Measurements from ENCODE around the gene WDFY3.

DNA sequence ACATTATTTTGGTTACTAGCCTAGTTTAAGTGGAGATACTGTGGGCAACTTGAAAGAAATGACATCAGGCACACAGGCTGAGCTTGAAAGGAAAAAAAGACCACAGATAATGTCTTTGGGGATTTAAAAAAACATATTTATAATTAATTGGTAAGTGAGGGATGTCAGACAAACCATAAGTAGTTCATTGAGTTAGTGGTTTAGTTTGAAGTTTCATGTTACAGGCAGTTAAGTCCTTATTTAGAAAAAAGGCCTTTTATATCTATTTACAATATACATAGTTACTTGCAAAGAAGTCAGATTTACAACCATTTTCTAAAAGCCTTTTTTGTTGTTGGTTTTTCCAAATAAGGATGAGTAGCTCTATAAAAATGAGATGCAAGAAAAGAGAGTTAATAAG, 294.3 kb downstream of the WDFY3 start:
- TF ChIP-seq POLR2A (IDR thresholded peaks at IDR 0.05): no peak
- no peak for TF ChIP-seq POLR2AphosphoS5 (IDR thresholded peaks at IDR 0.05)
- TF ChIP-seq CTCF (IDR thresholded peaks at IDR 0.05): no peak

Data from suprapubic skin (tissue), 4 donors.